BLaER1 treated with 17β-estradiol and CSF1 and Interleukin-3, amounts not matched to agents 10 nM and 100 nM (cell line): Measurements from ENCODE around the gene TVP23A.

Experiments
- H3K27ac ChIP-seq, 11 experiments: shearing (Covaris generic); formaldehyde crosslinking; 2 replicates each; pipeline ENCODE4 v1.8.1; 2022
- H3K27me3 ChIP-seq, 11 experiments: shearing (Covaris generic); formaldehyde crosslinking; 2 replicates each; pipeline ENCODE4 v1.8.1; 2022
- H3K36me3 ChIP-seq, 11 experiments: shearing (Covaris generic); formaldehyde crosslinking; 2 replicates each; pipeline ENCODE4 v1.8.1; 2022
- H3K4me1 ChIP-seq, 10 experiments: shearing (Covaris generic); formaldehyde crosslinking; 2 replicates each; pipeline ENCODE4 v1.8.1; 2022
- H3K4me2 ChIP-seq, 11 experiments: shearing (Covaris generic); formaldehyde crosslinking; 2 replicates each; pipeline ENCODE4 v1.8.1; 2022
- H3K4me3 ChIP-seq, 10 experiments: shearing (Covaris generic); formaldehyde crosslinking; 2 replicates each; pipeline ENCODE4 v1.8.1; 2022
- H3K9ac ChIP-seq, 11 experiments: shearing (Covaris generic); formaldehyde crosslinking; 2 replicates each; pipeline ENCODE4 v1.8.1; 2022
- H3K9me3 ChIP-seq, 11 experiments: shearing (Covaris generic); formaldehyde crosslinking; replicated peaks in 1 of 11; 2 replicates each; pipeline ENCODE4 v1.8.1; 2022
- H4K20me1 ChIP-seq, 11 experiments: shearing (Covaris generic); formaldehyde crosslinking; 2 replicates each; pipeline ENCODE4 v1.8.1; 2022
- Cebpa-rat ChIP-seq, 11 experiments: shearing (Covaris generic); IDR thresholded peaks; 2 replicates each; pipeline ENCODE4 v1.8.1; 2022

The TVP23A gene

DNA sequence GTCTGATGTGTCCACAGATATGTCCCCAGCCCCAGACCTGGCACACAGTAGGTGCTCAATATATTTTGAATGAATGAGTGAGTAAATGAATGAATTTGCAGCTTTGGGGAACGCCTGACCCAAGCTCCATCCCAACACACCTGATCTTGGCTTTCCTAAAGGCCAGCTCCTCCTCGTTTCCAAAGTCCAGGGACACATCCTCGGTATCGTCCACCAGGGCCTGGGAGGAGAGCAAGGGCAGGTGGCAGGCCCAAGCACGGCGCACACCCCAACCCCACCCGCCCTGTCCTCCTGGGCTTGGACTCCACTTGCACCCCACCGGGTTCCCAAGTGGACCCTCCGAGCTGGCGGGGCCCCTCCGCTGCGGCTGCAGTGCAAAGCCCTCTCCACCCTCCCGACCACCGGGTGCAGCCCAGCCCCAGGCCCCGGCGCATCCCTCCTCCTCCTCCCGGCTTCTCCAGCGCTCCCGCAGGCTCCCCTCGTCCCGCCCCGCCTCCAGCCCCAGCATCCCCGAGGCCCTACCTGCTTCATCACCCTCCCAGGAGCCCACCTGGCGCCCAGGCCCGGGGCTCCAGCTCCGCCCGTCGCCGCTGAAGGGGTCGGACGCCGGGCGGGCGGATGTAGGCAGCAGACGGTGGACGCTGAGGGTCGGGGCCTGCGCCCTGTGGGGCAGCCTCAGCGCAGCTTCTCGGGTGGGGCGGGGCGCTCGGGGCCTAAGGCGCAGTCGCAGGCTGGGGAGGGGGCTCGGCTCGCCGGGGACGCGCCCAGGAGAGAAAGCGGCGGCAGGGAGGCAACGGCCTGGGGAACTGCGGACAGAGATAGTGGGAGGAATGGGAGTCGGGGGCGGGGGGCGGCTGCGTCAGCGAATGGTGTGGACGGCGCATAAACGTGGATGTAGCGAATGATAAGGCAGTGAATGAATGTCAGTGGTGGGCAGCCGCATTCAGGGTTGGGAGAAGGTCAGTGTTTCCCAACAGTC, at the start of gene TVP23A:
TSS of gene TVP23A (minus strand) at position 832 of the 979 bp plus-strand sequence. CDS start at position 531, 301 bp downstream.
- H3K4me3 ChIP-seq = no peak within 1 kb of the TSS
- no peaks in the 10 kb centered on the region for H3K9me3 ChIP-seq
- no peak for TF ChIP-seq Cebpa-rat (IDR thresholded peaks at IDR 0.05)
- H3K4me2 ChIP-seq = peak within 1 kb of the TSS in 5 of 11 experiments; percentile 18 to 36 (median 26); a peak in 6 of 22 replicates
- H3K4me1 ChIP-seq = peaks cover 33 to 62% (median 58%) of the 10 kb centered on the region in 10 experiments
- H3K27ac ChIP-seq = peak within 1 kb of the TSS in 4 of 11 experiments; percentile 0 to 32 (median 8); a peak in 4 of 22 replicates
- no peaks in the 10 kb centered on the region for H3K27me3 ChIP-seq
- H3K9ac ChIP-seq = peak within 1 kb of the TSS in 1 of 11 experiments; percentile 31; a peak in 1 of 22 replicates
- no peaks in the 10 kb centered on the region for H3K36me3 ChIP-seq
- no peaks in the 10 kb centered on the region for H4K20me1 ChIP-seq

DNA sequence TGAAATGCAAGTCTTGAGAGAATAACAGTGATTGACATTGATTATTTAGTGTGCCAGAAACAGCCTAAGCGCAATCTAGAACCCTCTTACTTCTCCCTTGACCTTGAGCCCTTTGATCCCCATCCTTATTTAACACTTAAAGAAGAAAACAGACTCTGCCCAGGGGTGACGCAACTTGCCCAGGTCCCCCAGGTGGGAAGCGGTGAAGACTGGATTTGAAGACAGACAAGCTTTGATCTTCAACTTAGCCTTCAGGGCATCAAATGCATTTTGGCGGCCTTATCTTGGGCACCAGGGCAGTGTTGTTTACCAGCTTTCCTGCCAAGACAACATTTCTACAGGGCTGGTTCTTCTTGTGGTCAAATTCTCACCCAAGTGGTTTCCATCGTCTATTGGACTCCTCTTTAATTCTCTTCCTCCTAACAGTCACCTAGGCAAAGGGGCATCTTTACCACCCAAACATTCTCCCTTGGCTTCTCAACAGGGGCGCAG, 49.6 kb upstream of the TVP23A start:
- H3K4me3 ChIP-seq = peak overlapping the region in 3 of 10 experiments; percentile 45 to 65 (median 49); a peak in 5 of 20 replicates
- H4K20me1 ChIP-seq = no peaks in the 10 kb centered on the region
- H3K4me2 ChIP-seq = peak overlapping the region; percentile 84 to 98 (median 96)
- H3K9me3 ChIP-seq = peaks cover 0 to 10% (median 0%) of the 10 kb centered on the region in 11 experiments; a peak in 1 of 22 replicates
- TF ChIP-seq Cebpa-rat (IDR thresholded peaks at IDR 0.05) = no peak
- H3K36me3 ChIP-seq = no peaks in the 10 kb centered on the region
- no peaks in the 10 kb centered on the region for H3K27me3 ChIP-seq
- H3K9ac ChIP-seq = peak overlapping the region; percentile 6 to 83 (median 70); a peak in 19 of 22 replicates
- H3K27ac ChIP-seq = peak overlapping the region; percentile 39 to 93 (median 89); a peak in 21 of 22 replicates
- H3K4me1 ChIP-seq = peaks cover 80 to 100% (median 91%) of the 10 kb centered on the region in 10 experiments

DNA sequence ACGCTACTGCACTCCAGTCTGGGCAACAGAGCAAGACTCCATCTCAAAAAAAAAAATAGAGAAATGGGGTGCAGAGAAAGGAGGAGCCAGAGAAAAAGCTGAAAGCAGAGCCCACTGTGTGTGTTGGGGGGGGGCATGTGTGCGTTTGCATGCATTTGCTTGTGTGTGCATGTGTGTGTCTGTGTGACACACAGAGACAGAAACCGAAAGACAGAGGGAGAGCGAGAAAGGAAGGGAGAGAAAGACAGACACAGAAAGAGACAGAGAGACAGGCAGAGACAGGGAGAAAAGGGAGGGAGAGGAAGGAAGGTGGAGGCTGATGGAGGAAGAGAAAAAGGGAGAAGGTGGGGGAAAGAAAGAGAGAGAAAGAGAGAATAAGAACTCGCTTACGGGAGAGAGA, 48.6 kb upstream of the TVP23A start:
- H3K4me2 ChIP-seq = peak overlapping the region; percentile 84 to 98 (median 96)
- no peaks in the 10 kb centered on the region for H4K20me1 ChIP-seq
- H3K4me1 ChIP-seq = peaks cover 80 to 100% (median 91%) of the 10 kb centered on the region in 10 experiments
- H3K36me3 ChIP-seq = no peaks in the 10 kb centered on the region
- H3K27me3 ChIP-seq = no peaks in the 10 kb centered on the region
- H3K9ac ChIP-seq = peak overlapping the region in 9 of 11 experiments; percentile 36 to 83 (median 70); a peak in 17 of 22 replicates
- H3K4me3 ChIP-seq = 0 out of 20 replicates have a peak overlapping the region, but pooled peaks of 1 of the 10 experiments have one; percentile 25
- peak overlapping the region; percentile 39 to 93 (median 89); a peak in 19 of 22 replicates for H3K27ac ChIP-seq
- peaks cover 0 to 10% (median 0%) of the 10 kb centered on the region in 11 experiments; a peak in 1 of 22 replicates for H3K9me3 ChIP-seq
- TF ChIP-seq Cebpa-rat (IDR thresholded peaks at IDR 0.05) = no peak

GRCh38 chr16:10865991-10866966, 47.7 kb upstream of the TVP23A start:
- Histone ChIP-seq H3K4me2 (peak overlapping the region; percentile 84 to 98 (median 96)), H4K20me1 (no peaks in the 10 kb centered on the region), H3K4me3 (no peak overlapping the region), H3K9ac (peak overlapping the region in 5 of 11 experiments; percentile 3 to 65 (median 13); a peak in 5 of 22 replicates), H3K27me3 (no peaks in the 10 kb centered on the region), H3K27ac (peak overlapping the region in 9 of 11 experiments; percentile 6 to 93 (median 40); a peak in 12 of 22 replicates), H3K4me1 (peaks cover 75 to 100% (median 89%) of the 10 kb centered on the region in 10 experiments), H3K36me3 (no peaks in the 10 kb centered on the region), H3K9me3 (peaks cover 0 to 10% (median 0%) of the 10 kb centered on the region in 11 experiments; a peak in 1 of 22 replicates)
- no peak for TF ChIP-seq Cebpa-rat (IDR thresholded peaks at IDR 0.05)

- H3K4me1 ChIP-seq = peaks cover 37 to 79% (median 57%) of the 10 kb centered on the region in 10 experiments
- no peaks in the 10 kb centered on the region for H3K27me3 ChIP-seq
- peak overlapping the region in 10 of 11 experiments; percentile 4 to 72 (median 42); a peak in 15 of 22 replicates for H3K27ac ChIP-seq
- no peak overlapping the region for H3K4me3 ChIP-seq
- H3K9ac ChIP-seq = 0 out of 22 replicates have a peak overlapping the region, but pooled peaks of 1 of the 11 experiments have one; percentile 17
- peaks cover 0 to 10% (median 0%) of the 10 kb centered on the region in 11 experiments; a peak in 1 of 22 replicates for H3K9me3 ChIP-seq
- H4K20me1 ChIP-seq = no peaks in the 10 kb centered on the region
- peak overlapping the region; percentile 6 to 74 (median 54); a peak in 21 of 22 replicates for H3K4me2 ChIP-seq
- no peaks in the 10 kb centered on the region for H3K36me3 ChIP-seq
- TF ChIP-seq Cebpa-rat (IDR thresholded peaks at IDR 0.05) = peak in 10 of 11 experiments; percentile 17 to 75 (median 54); a peak in 13 of 22 replicates
Observed at GRCh38 chr16:10862438-10862837, 43.8 kb upstream of the TVP23A start.

DNA sequence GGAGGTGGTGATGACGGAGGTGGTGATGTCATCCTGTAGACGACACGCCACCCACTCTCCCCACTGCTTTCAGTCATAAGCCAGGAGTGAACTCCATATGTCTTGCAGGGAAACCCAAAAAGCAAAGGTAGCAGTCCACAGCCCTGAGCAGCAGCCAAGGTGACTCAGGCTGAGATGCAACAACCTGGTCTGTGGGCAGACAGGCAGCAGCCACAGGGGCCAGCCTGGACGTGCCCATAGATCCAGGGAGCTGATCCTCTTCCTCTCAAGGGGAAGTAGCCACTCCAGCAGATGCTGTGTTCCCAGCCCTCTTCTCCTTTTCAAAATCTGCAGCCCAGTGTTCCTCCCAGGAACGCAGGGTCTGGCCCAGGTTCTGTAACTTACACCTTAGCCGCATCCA, 41.1 kb upstream of the TVP23A start:
- Histone ChIP-seq H3K9ac (no peak overlapping the region), H3K27me3 (no peaks in the 10 kb centered on the region)
- TF ChIP-seq Cebpa-rat (IDR thresholded peaks at IDR 0.05) = no peak

GRCh38 chr16:10859020-10859419, 40.4 kb upstream of the TVP23A start:
- Histone ChIP-seq H3K9me3 (peaks cover 0 to 3% (median 0%) of the 10 kb centered on the region in 11 experiments; a peak in 1 of 22 replicates), H3K4me1 (peaks cover 13 to 44% (median 28%) of the 10 kb centered on the region in 10 experiments), H3K27ac (no peak overlapping the region), H3K36me3 (no peaks in the 10 kb centered on the region), H3K4me3 (no peak overlapping the region), H3K9ac (no peak overlapping the region), H3K27me3 (no peaks in the 10 kb centered on the region), H4K20me1 (no peaks in the 10 kb centered on the region), H3K4me2 (no peak overlapping the region)
- TF ChIP-seq Cebpa-rat (IDR thresholded peaks at IDR 0.05) = no peak

More for the DNA sequence above, 41.1 kb upstream of the TVP23A start:
- H3K4me3 ChIP-seq = no peak overlapping the region
- H3K4me1 ChIP-seq = peaks cover 14 to 51% (median 33%) of the 10 kb centered on the region in 10 experiments
- H3K4me2 ChIP-seq = peak overlapping the region in 2 of 11 experiments; percentile 43 to 67; a peak in 4 of 22 replicates
- no peak overlapping the region for H3K27ac ChIP-seq
- no peaks in the 10 kb centered on the region for H4K20me1 ChIP-seq
- no peaks in the 10 kb centered on the region for H3K36me3 ChIP-seq
- H3K9me3 ChIP-seq = peaks cover 0 to 8% (median 0%) of the 10 kb centered on the region in 11 experiments; a peak in 1 of 22 replicates

- no peak overlapping the region for H3K27ac ChIP-seq
- no peak for TF ChIP-seq Cebpa-rat (IDR thresholded peaks at IDR 0.05)
- no peak overlapping the region for H3K4me3 ChIP-seq
- no peaks in the 10 kb centered on the region for H3K27me3 ChIP-seq
- H3K4me1 ChIP-seq = peaks cover 11 to 37% (median 21%) of the 10 kb centered on the region in 10 experiments
- peaks cover 0 to 4% (median 0%) of the 10 kb centered on the region in 11 experiments; a peak in 3 of 22 replicates for H3K9me3 ChIP-seq
- H3K36me3 ChIP-seq = no peaks in the 10 kb centered on the region
- no peak overlapping the region for H3K9ac ChIP-seq
- H3K4me2 ChIP-seq = no peak overlapping the region
- H4K20me1 ChIP-seq = no peaks in the 10 kb centered on the region
Observed at GRCh38 chr16:10858203-10858602, 39.6 kb upstream of the TVP23A start.
